SK-N-SH (cell line): ENCODE results near the gene NAMPT. TPM values are rescaled to one million over a fixed set of nuclear protein-coding genes. Genes with fewer than 3 reads are reported as not detected.

Experiments used
- CTCF ChIA-PET: fragments of 300-600, 350-600 bp; formaldehyde crosslinking; extraction: SDS; loops from one replicate; lab custom pipeline; 2021; lab: Yijun Ruan, JAX
- POLR2A ChIA-PET: fragments of 350-600 bp; sonication (Branson Sonifier 250); formaldehyde crosslinking; extraction: SDS; loops from one replicate; lab custom pipeline; 2020; ENCODE audit warnings: antibody characterized with exemption, inconsistent platforms; lab: Yijun Ruan, JAX
- DNase-seq: peaks from one replicate; pipeline ENCODE4 v3.0.0; 2012
- H2AFZ ChIP-seq: fragments of 200-600 bp; sonication (generic); 2 replicates; pipeline ENCODE4 v1.8.1; 2016; ENCODE audit warnings: antibody characterized with exemption, mild to moderate bottlenecking, low read depth
- H3F3A ChIP-seq: fragments of 200-600 bp; sonication (generic); replicated peaks from 2 replicates; pipeline ENCODE3; 2016; ENCODE audit warnings: antibody characterized with exemption, mild to moderate bottlenecking; ENCODE audit not compliant: insufficient read depth
- H3K27ac ChIP-seq, 2 experiments: fragments of 200-500 bp in 1 of 2; fragments of 200-600 bp in 1 of 2; sonication (Bioruptor generic) in 1 of 2; sonication (generic), shearing (Covaris generic) in 1 of 2; 2 replicates each; pipeline versions ENCODE4 v1.5.1 to v1.6.1; 2014 to 2016; ENCODE audit warnings: low read depth in 2 of 2, inconsistent platforms in 1 of 2, low read length in 1 of 2, mild to moderate bottlenecking in 1 of 2, mixed read lengths in 1 of 2
- H3K27me3 ChIP-seq: fragments of 200-600 bp; sonication (generic), shearing (Covaris generic); 2 replicates; pipeline ENCODE4 v1.6.1; 2016; ENCODE audit warnings: mixed run types; ENCODE audit not compliant: insufficient read depth
- H3K36me3 ChIP-seq, 2 experiments: fragments of 200-500 bp in 1 of 2; fragments of 200-600 bp in 1 of 2; sonication (Bioruptor generic) in 1 of 2; sonication (generic) in 1 of 2; replicated peaks in 1 of 2; 2 replicates each; pipeline versions ENCODE3 to v1.5.1; 2014 to 2016; ENCODE audit warnings: low read length in 1 of 2, mild to moderate bottlenecking in 1 of 2; ENCODE audit not compliant: insufficient read depth in 2 of 2, control insufficient read depth in 1 of 2
- H3K4me1 ChIP-seq, 2 experiments: fragments of 200-500 bp in 1 of 2; fragments of 200-600 bp in 1 of 2; sonication (Bioruptor generic) in 1 of 2; sonication (generic), shearing (Covaris generic) in 1 of 2; 2 replicates each; pipeline versions ENCODE4 v1.5.1 to v1.6.1; 2014 to 2016; ENCODE audit warnings: low read depth in 1 of 2, low read length in 1 of 2, mixed run types in 1 of 2; ENCODE audit not compliant: insufficient read depth in 2 of 2, control insufficient read depth in 1 of 2
- H3K4me2 ChIP-seq: fragments of 200-600 bp; sonication (generic), shearing (Covaris generic); 2 replicates; pipeline ENCODE4 v1.6.1; 2017; ENCODE audit warnings: mixed run types
- H3K4me3 ChIP-seq, 2 experiments: fragments of 200-500 bp in 1 of 2; fragments of 200-600 bp in 1 of 2; sonication (Bioruptor generic) in 1 of 2; sonication (generic), shearing (Covaris generic) in 1 of 2; 2 replicates each; pipeline versions ENCODE4 v1.5.1 to v1.8.1; 2014 to 2016; ENCODE audit warnings: low read depth in 2 of 2, inconsistent platforms in 1 of 2, low read length in 1 of 2, mild to moderate bottlenecking in 1 of 2, mixed read lengths in 1 of 2, moderate library complexity in 1 of 2
- H3K79me2 ChIP-seq: fragments of 200-600 bp; sonication (generic); 2 replicates; pipeline ENCODE4 v1.8.1; 2017; ENCODE audit warnings: mild to moderate bottlenecking; ENCODE audit not compliant: insufficient read depth
- H3K9ac ChIP-seq: fragments of 200-600 bp; sonication (generic); 2 replicates; pipeline ENCODE4 v1.6.1; 2017; ENCODE audit warnings: mixed run types
- H3K9me2 ChIP-seq: fragments of 200-600 bp; sonication (generic); 2 replicates; pipeline ENCODE4 v1.6.1; 2017; ENCODE audit warnings: mixed run types
- H3K9me3 ChIP-seq: fragments of 200-600 bp; sonication (generic); 2 replicates; pipeline ENCODE4 v1.6.1; 2017; ENCODE audit warnings: mixed run types, mild to moderate bottlenecking, moderate library complexity
- H4K20me1 ChIP-seq: fragments of 200-600 bp; sonication (generic); 2 replicates; pipeline ENCODE4 v1.6.1; 2017; ENCODE audit warnings: mild to moderate bottlenecking, mixed run types; ENCODE audit not compliant: insufficient read depth
- CHD2 ChIP-seq: fragments of 150-350 bp; IDR thresholded peaks from 2 replicates; pipeline ENCODE4 v1.6.1; 2018; ENCODE audit warnings: low read length; ENCODE audit not compliant: partially characterized antibody
- EZH2phosphoT487 ChIP-seq: fragments of 200-600 bp; sonication (generic); IDR thresholded peaks from 2 replicates; pipeline ENCODE4 v1.6.1; 2017; ENCODE audit warnings: low read depth, mixed run types, mild to moderate bottlenecking, antibody characterized with exemption, moderate library complexity, borderline replicate concordance
- FOXM1 ChIP-seq: IDR thresholded peaks from 2 replicates; pipeline ENCODE4 v1.4.0; 2012; ENCODE audit warnings: low read depth, mild to moderate bottlenecking
- GABPA ChIP-seq: IDR thresholded peaks from 2 replicates; pipeline ENCODE4 v1.4.0; 2012; ENCODE audit warnings: low read depth, mild to moderate bottlenecking
- GATA2 ChIP-seq: sonication (generic); formaldehyde crosslinking; IDR thresholded peaks from 2 replicates; pipeline ENCODE4 v1.5.0; 2020; ENCODE audit warnings: mild to moderate bottlenecking, missing genetic modification reagents
- JUND ChIP-seq: IDR thresholded peaks from 2 replicates; pipeline ENCODE4 v1.4.0; 2012
- MEF2A ChIP-seq: IDR thresholded peaks from 2 replicates; pipeline ENCODE4 v1.4.0; 2012; ENCODE audit warnings: low read depth, borderline replicate concordance
- MXI1 ChIP-seq: IDR thresholded peaks from 2 replicates; pipeline ENCODE4 v1.6.1; 2012; ENCODE audit warnings: mild to moderate bottlenecking, low read depth, low read length, improper control_type of control experiment
- NFIC ChIP-seq: IDR thresholded peaks from 2 replicates; pipeline ENCODE4 v1.4.0; 2012; ENCODE audit warnings: borderline replicate concordance
- POLR2AphosphoS5 ChIP-seq: IDR thresholded peaks from 2 replicates; pipeline ENCODE4 v1.6.1; 2012; ENCODE audit warnings: low read depth, low read length
- RAD21 ChIP-seq: IDR thresholded peaks from 2 replicates; pipeline ENCODE4 v1.6.1; 2012; ENCODE audit warnings: mild to moderate bottlenecking, low read length
- RXRA ChIP-seq: IDR thresholded peaks from 2 replicates; pipeline ENCODE4 v1.4.0; 2012; ENCODE audit warnings: low read depth, mild to moderate bottlenecking, borderline replicate concordance
- SIN3A ChIP-seq: IDR thresholded peaks from 2 replicates; pipeline ENCODE4 v1.6.1; 2012; ENCODE audit warnings: low read depth, mild to moderate bottlenecking, low read length, moderate library complexity, borderline replicate concordance
- SMC3 ChIP-seq: IDR thresholded peaks from 2 replicates; pipeline ENCODE4 v1.6.1; 2012; ENCODE audit warnings: low read depth, low read length, improper control_type of control experiment
- TCF12 ChIP-seq: IDR thresholded peaks from 2 replicates; pipeline ENCODE4 v1.4.0; 2012
- TEAD4 ChIP-seq: IDR thresholded peaks from 2 replicates; pipeline ENCODE4 v1.4.0; 2012; ENCODE audit warnings: mild to moderate bottlenecking, borderline replicate concordance; ENCODE audit not compliant: insufficient read depth
- YY1 ChIP-seq: IDR thresholded peaks from 2 replicates; pipeline ENCODE4 v1.4.0; 2012; ENCODE audit warnings: low read depth, mild to moderate bottlenecking
- WGBS: methylation state at CpG from one replicate; pipeline ENCODE4 v1.1.6; 2017; ENCODE audit warnings: low lambda C conversion rate; 5-methylcytosine and 5-hydroxymethylcytosine counted together
- polyA plus RNA-seq, 3 experiments: library from polyadenylated mRNA; depleted of rRNA; stranded (reverse); fragments of >200 nt; gene quantifications; 2 replicates each; pipeline ENCODE4 v1.2.3, GENCODE V29; 2012
- TF ChIP-seq, protein P1 (sequence below): IDR thresholded peaks from 2 replicates; pipeline ENCODE4 v1.6.1; 2012; ENCODE audit warnings: mild to moderate bottlenecking, low read depth, low read length, moderate library complexity
- TF ChIP-seq, protein P2 (sequence below): IDR thresholded peaks from 2 replicates; pipeline ENCODE4 v1.4.0; 2012; ENCODE audit warnings: low read depth, borderline replicate concordance
- TF ChIP-seq, protein P3 (sequence below): IDR thresholded peaks from 2 replicates; pipeline ENCODE4 v1.4.0; 2012; ENCODE audit warnings: low read depth
- TF ChIP-seq, protein P4 (sequence below): fragments of 200-600 bp; sonication (generic); IDR thresholded peaks from 2 replicates; pipeline ENCODE4 v1.6.1; 2017; ENCODE audit warnings: antibody characterized with exemption, mild to moderate bottlenecking, moderate library complexity
- TF ChIP-seq, protein P5 (sequence below): fragments of 150-350 bp; IDR thresholded peaks from 2 replicates; pipeline ENCODE4 v1.6.1; 2016; ENCODE audit warnings: mild to moderate bottlenecking, low read depth, low read length

The NAMPT gene
- polyA plus RNA-seq, 1 of the 3 experiments (the other 2 are of a cell fraction), result 20.1 TPM

DNA sequence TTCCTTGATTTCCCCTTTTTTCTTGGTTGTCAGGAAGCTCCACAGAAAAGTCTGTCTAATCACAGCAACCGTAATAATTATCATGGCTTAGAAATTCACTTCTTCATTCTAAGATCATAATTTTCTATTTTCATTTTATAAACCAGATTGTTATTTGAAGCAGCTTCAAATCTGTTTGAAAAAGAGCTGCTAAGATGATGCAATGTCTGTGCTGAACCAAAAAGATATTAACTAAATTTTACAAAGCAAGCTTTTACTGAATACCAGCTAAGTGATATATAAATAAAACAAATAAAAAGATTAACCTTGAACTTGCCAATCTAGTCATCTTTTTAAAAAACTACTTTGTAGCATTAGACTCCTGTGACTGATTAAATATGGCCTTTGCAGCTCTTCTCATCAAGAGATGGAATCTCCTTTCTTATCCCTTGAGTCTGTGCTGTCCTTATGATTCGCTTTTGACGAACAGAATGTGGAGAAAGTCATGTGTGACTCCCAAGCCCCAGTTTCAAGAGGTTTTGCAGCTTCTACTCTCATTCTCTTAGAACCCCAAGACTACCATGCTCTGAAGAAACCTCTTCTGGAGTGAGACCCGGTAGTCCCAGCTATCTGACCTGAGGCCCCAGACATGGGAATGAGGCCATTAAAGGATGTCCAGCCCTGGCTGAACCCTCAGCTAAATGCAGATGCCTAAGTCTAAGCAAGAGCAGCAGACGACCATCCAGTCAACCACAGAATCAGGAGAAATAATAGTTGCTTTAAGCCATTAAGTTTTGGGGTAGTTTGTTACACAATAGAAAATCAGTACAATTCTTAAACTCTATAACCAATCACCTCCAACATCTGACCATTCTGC lies 14.4 kb downstream of the NAMPT start (continued):
- TF ChIP-seq, protein P1, sequence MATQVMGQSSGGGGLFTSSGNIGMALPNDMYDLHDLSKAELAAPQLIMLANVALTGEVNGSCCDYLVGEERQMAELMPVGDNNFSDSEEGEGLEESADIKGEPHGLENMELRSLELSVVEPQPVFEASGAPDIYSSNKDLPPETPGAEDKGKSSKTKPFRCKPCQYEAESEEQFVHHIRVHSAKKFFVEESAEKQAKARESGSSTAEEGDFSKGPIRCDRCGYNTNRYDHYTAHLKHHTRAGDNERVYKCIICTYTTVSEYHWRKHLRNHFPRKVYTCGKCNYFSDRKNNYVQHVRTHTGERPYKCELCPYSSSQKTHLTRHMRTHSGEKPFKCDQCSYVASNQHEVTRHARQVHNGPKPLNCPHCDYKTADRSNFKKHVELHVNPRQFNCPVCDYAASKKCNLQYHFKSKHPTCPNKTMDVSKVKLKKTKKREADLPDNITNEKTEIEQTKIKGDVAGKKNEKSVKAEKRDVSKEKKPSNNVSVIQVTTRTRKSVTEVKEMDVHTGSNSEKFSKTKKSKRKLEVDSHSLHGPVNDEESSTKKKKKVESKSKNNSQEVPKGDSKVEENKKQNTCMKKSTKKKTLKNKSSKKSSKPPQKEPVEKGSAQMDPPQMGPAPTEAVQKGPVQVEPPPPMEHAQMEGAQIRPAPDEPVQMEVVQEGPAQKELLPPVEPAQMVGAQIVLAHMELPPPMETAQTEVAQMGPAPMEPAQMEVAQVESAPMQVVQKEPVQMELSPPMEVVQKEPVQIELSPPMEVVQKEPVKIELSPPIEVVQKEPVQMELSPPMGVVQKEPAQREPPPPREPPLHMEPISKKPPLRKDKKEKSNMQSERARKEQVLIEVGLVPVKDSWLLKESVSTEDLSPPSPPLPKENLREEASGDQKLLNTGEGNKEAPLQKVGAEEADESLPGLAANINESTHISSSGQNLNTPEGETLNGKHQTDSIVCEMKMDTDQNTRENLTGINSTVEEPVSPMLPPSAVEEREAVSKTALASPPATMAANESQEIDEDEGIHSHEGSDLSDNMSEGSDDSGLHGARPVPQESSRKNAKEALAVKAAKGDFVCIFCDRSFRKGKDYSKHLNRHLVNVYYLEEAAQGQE, result no peak
- TF ChIP-seq RXRA (no peak), NFIC (no peak), FOXM1 (no peak), MEF2A (no peak)
- TF ChIP-seq, protein P2, sequence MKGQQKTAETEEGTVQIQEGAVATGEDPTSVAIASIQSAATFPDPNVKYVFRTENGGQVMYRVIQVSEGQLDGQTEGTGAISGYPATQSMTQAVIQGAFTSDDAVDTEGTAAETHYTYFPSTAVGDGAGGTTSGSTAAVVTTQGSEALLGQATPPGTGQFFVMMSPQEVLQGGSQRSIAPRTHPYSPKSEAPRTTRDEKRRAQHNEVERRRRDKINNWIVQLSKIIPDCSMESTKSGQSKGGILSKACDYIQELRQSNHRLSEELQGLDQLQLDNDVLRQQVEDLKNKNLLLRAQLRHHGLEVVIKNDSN, result no peak

DNA sequence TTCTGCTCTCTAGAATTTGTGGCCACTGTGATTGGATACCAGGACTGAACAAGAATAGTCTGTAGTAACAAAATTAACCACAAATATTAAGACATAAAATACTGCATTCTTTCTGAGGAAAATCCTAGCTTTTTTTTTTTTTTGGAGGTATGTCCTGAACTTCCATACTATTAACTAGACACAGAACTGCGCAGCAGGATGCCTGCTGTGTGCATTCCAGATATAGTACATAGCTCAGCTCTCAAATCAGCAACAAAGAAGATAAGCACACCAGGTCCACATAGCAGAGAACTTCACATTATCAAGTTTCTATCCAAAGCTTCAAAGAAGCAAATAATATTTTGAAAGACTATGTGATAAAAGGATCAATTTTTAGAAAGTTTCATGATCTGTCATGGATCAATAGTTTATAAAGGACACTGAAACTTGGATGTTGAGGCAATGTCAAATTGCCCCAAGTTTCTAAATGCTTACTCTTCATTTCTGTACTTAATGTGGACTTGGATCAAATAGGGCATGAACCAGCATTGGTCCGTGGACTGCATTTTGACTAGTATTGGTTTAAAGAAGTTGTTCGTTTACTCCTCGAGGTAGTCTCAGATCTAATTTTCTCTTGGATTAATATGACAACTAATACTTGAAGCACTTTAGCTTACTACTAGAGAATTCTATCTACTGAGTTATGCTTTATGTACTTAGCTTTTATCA lies 15.4 kb downstream of the NAMPT start:
- Histone ChIP-seq H3K9me2 (no peaks in the 10 kb centered on the region), H3K36me3 (peaks cover 77 to 95% of the 10 kb centered on the region in 2 experiments), H3K9ac (no peak overlapping the region), H3K27ac (no peak overlapping the region), H3K4me1 (no peaks in the 10 kb centered on the region; a peak in 1 of 4 replicates), H3K27me3 (no peaks in the 10 kb centered on the region), H3K4me3 (no peak overlapping the region), H2AFZ (no peak overlapping the region), H3K9me3 (no peaks in the 10 kb centered on the region), H4K20me1 (no peaks in the 10 kb centered on the region), H3F3A (no peaks in the 10 kb centered on the region), H3K4me2 (no peak overlapping the region), H3K79me2 (no peaks in the 10 kb centered on the region)
- POLR2A ChIA-PET, result no interaction called here
- DNase-seq, result no peak
- CTCF ChIA-PET, result no interaction called here
- 87% methylated on average over 4 of the region's 4 CpGs for WGBS
- TF ChIP-seq TCF12 (no peak), MEF2A (no peak), TEAD4 (no peak), RAD21 (no peak), EZH2phosphoT487 (no peak), SMC3 (no peak), POLR2AphosphoS5 (no peak), GATA2 (CRISPR knock-in tag) (no peak), CHD2 (no peak), GABPA (no peak), SIN3A (no peak), YY1 (no peak), MXI1 (no peak), JUND (no peak)
- TF ChIP-seq, protein P3, sequence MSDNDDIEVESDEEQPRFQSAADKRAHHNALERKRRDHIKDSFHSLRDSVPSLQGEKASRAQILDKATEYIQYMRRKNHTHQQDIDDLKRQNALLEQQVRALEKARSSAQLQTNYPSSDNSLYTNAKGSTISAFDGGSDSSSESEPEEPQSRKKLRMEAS, result no peak
- TF ChIP-seq, protein P4, sequence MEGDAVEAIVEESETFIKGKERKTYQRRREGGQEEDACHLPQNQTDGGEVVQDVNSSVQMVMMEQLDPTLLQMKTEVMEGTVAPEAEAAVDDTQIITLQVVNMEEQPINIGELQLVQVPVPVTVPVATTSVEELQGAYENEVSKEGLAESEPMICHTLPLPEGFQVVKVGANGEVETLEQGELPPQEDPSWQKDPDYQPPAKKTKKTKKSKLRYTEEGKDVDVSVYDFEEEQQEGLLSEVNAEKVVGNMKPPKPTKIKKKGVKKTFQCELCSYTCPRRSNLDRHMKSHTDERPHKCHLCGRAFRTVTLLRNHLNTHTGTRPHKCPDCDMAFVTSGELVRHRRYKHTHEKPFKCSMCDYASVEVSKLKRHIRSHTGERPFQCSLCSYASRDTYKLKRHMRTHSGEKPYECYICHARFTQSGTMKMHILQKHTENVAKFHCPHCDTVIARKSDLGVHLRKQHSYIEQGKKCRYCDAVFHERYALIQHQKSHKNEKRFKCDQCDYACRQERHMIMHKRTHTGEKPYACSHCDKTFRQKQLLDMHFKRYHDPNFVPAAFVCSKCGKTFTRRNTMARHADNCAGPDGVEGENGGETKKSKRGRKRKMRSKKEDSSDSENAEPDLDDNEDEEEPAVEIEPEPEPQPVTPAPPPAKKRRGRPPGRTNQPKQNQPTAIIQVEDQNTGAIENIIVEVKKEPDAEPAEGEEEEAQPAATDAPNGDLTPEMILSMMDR, result no peak
- TF ChIP-seq, protein P2, result no peak
- TF ChIP-seq, protein P5, sequence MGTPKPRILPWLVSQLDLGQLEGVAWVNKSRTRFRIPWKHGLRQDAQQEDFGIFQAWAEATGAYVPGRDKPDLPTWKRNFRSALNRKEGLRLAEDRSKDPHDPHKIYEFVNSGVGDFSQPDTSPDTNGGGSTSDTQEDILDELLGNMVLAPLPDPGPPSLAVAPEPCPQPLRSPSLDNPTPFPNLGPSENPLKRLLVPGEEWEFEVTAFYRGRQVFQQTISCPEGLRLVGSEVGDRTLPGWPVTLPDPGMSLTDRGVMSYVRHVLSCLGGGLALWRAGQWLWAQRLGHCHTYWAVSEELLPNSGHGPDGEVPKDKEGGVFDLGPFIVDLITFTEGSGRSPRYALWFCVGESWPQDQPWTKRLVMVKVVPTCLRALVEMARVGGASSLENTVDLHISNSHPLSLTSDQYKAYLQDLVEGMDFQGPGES, result no peak
